GM18520 (cell line): ENCODE results near the gene HPS1.

Experiments
- ATAC-seq: cut with Tn5 transposase; IDR thresholded peaks from one replicate; pipeline ENCODE4 v1.9.1; 2021; ENCODE audit not compliant: unreplicated experiment

Gene HPS1

GRCh38 chr10:98368644-98369043 is 78.1 kb downstream of the HPS1 start:
- no peak for ATAC-seq

GRCh38 chr10:98367604-98368451 is 78.9 kb downstream of the HPS1 start:
- no peak for ATAC-seq
